NCI-H2171 (cell line): Measurements from ENCODE around the gene PI4KA.

Experiments used
- DNase-seq: peaks from one replicate; lab custom pipeline; 2025; lab: John Stamatoyannopoulos, UW

PI4KA gene

GRCh38 chr22:20881869-20882815 is 23.5 kb upstream of the PI4KA start:
- DNase-seq = no peak

DNA sequence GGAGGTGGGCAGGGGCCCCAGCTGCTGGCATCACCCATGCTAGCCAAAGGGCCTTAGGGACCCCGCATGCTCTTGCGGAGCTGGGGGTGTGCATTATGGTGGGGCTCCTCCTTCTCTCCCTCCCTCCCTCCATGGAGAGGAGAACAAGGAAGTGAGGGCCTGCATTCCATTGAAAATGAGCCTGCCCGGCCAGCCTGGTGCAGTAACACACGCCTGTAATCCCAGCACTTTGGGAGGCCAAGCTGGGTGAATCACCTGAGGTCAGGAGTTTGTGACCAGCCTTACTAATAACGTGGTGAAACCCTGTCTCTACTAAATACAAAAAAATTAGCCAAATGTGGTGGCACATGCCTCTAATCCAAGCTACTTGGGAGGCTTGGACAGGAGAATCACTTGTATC is 22.6 kb upstream of the PI4KA start:
- DNase-seq = no peak

- DNase-seq = no peak
Measured at GRCh38 chr22:20877715-20878114, 19.1 kb upstream of the PI4KA start.

DNA sequence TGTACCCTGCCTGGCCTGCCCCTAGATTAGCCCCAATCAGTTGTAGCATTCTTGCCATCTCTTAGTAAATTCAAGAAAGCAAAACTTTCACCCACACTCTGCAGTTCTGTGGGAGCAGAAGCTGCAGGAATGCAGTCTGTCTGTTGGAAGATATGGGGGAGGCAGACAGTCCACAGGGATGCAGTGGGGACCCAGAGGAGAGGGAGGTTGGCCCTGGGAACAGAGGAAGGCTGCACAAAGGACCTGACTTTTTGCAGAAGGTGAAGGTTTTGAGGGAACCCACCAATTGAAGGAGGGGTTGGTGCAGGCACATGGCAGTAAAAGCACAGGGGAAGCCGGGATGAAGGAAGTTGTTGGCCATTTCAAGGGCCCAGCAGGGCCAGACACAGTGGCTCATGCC is 16.7 kb upstream of the PI4KA start:
- DNase-seq = no peak

DNA sequence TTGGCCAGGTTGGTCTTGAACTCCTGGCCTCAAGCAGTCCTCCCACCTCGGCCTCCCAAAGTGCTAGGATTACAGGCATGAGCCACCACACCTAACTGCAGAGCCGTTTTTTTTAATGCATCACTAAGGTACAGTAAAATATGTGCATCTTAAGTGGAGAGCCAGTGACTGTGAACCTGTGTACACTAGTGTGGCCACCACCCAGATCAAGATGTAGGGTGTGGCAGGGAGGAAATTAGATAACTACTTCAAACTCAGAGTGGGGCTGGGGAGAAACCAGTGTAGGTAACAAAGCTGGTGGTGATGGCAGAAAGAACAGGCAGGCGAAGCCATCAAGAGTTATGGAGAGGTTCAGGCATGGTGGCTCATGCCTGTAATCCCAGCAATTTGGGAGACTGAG is 14.6 kb upstream of the PI4KA start:
- no peak for DNase-seq

DNA sequence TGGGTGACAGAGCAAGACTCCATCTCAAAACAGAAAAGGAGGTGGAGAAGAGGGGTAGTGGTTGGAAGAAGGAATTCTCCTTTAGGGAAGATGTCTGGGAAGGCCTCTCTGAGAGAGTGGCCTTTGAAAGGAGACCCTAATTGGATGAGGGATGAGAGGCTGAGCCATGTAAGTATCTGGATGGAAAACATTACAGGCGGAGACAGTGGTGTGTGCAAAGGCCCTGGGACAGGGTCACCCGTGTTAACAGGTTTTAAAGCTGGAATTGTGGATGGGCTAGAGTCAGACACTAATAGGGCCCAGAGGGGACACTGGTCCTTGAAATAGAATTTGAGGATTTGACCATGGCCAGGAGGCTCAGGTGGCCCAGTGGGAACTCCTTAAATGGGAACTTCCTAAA is 10.6 kb upstream of the PI4KA start:
- DNase-seq = no peak

DNA sequence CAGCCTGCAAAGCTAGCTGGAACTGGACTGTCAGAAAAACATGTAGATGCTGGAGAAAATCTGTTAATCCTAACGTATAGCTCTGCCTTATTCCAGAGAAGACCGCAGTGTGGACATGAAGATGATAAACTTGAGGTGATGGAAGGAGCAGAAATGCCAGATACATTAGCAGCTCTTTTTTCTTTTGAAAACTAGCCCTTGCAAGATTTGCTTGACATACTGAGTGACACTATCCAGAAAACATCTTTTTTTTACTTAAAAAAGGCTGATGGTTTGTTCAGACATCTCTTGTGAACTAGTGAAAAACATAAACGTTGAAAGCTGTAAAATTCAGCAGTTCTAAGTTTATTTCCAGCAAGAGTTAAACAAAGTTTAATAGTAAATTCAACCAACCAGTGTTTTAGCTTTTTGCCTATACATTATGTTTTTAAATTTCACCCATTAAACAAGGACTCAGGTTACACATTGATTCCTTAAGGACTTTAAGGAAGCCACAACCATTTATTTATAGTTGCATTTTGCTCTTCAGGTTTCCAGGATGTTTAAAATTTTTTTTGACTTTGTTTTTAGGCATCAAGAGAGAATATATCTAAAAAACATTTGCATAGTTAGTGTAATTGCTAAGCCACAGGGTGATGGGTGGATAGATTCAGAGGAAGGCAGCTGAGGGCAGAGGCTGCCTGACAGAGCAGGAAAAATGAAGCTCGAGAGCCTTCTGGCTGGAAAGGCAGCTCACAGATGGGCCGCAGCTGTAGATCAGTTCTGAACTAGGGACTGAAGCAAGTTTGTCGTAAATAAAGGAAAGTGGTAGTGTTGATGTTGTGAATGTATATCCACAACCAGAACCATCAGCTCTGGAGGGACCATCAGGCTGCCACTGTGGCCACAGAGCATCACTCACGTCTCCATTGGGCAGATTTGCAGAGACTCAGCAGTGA is 9.7 kb upstream of the PI4KA start:
- no peak for DNase-seq

DNA sequence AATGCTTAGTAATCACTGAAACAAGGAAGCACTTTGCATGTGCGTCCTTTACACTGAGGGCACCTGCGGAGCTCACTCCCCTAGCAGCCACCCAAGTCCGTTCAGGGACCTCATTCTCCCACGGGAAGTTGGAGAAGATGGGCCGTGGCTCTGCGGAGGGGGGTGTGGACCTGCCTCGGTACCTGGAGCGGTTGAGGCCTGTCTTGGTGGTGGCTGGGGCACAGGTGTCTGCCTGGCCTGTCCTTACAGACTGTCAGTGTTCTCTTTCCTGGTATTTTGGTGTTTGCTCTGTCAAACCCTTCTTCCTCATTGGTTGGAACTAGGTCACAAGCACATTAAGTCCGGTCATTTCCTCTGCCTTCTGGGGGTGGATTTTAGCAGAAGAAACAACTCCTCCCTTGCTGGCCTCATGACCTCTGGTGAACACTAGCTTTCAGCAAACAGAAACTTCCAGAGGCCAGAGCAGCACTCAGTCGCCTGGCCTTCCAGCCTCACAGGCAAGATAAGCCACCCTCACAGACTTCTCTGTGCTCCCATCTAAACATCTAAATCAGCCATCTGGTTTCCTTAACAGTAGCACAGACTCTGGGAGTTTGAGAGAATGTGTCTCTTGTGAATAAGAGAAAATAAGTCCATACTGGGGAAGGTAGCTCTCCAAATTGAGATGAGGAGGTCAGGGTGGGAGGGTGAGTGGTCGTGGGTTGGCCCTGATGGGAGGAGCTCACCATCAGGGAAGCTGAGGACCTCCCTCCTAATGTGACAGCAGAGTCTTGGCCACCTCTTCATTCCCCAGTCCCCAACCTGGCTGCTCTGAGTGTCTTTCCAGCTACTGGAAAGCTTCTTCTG is 8.8 kb upstream of the PI4KA start:
- DNase-seq = no peak

- no peak for DNase-seq
Measured at GRCh38 chr22:20866736-20867135, 8.1 kb upstream of the PI4KA start.

GRCh38 chr22:20865875-20866445 is 7.3 kb upstream of the PI4KA start:
- DNase-seq = peak; percentile 64

GRCh38 chr22:20865331-20865730 is 6.7 kb upstream of the PI4KA start:
- DNase-seq = no peak

- DNase-seq = no peak
Measured at GRCh38 chr22:20864186-20864908, 5.7 kb upstream of the PI4KA start.

DNA sequence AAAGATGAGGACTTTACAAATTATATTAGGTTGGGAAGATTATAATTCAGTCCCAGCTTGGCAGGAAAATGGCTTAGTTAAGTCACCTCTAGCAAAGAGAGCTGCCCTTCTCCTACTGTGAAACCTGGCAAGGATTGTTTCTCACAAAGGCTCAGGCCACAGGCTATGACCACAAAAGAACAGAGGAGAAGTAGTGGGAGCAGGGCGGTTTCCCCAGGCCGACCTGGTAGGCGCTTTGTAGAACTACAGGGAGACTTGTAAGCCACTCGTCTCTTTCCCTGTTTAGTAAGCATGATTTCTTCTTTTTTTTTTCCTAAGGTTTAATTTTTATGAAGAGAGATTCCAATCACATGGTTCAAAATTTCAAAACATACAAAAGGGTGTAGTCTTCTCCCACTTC is 4.8 kb upstream of the PI4KA start:
- DNase-seq = no peak

GRCh38 chr22:20862540-20862939 is 3.9 kb upstream of the PI4KA start:
- DNase-seq = no peak

DNA sequence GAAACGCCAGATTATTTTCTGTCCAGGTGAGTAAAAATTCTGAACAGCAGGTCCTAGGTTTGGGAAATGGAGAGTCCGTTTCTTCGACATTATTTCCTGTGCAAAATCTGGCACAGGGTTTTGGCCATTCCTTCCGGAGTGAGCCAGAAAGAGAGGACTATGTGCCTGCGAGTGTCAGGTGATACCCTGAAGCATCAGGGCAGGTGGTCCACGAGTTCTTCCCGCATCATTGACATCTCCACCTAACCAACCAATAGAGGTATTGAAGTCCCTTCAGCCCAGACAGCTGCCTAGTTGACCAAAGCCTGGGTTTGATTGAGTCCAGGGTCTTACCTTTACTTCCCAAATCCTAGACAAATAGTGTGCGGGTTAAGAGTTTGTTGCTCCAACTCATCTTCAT is 1.0 kb upstream of the PI4KA start:
- DNase-seq = no peak

DNA sequence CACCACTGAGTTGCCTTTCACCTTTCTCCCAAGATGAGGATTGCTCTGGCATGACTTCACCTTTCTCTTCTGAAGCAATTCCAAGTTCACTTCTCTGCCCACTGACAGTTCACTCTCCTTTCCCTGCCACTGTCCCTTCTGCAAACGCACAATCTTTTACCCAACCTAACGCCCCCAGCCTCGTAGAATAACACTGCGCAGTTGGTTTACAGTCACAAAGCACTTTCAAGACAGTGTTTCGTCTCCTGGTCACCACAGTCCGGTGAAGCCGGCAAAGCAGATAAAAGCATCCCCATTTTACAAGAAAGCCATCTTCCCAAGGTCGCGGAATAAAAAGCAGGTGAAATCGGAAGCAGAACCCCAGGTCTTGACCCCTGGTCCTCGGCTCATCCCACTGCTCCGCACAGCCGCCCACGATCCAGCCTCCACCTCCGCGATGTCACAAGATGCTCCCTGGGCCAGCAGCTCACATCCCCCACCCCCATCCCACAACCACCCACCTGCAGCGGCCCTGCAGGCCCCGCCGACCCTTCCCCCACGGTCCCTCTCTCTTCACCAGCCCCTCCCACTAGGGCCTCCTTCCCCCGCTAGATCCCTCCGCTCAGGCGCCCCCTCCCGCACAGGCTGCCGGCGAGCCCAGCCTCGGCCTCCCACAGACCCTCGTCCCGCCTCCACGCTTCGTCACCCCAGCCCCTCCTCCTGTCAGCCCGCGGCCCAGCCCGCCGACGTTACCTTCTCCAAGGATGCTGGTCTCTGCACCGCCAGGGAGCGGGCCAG is 585 bp downstream of the PI4KA start:
- peak; percentile 88 for DNase-seq

DNA sequence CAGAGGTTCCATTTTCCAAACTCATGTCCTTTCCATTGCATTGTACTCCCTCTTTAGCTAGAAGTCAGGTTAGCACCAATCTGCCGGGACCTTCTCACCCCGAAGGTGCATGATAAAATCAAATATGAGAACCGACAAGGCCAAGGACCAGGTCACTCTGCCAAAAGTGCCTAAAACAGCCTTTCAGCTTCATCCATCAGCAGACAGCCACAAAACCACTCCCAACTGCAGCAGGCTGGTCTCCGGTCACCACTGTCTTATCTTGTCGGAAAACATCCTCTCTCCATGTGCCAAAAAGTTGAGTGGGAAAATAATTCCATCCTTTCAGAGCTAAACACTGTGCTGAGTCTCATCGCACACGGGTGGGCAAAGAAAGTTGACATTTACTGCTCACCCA is 1.4 kb downstream of the PI4KA start:
- no peak for DNase-seq

- no peak for DNase-seq
Measured at GRCh38 chr22:20853236-20853660, 5.4 kb downstream of the PI4KA start.

DNA sequence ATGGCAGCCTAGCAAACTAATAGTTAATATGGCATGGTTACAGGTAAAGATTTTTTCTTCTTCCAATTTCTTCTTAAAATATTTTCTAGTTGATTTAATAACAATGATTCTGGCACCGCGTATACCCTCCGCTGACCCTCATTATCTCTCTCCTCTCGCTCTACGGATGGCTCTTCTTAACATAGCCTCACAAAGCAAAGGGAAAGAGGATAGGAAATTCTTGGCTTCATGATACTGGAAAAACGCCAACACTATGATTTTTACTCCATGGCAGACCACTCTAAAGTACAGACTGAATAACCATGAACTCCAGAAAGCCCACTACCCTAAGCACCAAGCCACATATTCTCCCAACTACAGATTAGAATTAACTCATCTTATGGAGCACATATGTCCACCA is 6.1 kb downstream of the PI4KA start:
- no peak for DNase-seq

DNA sequence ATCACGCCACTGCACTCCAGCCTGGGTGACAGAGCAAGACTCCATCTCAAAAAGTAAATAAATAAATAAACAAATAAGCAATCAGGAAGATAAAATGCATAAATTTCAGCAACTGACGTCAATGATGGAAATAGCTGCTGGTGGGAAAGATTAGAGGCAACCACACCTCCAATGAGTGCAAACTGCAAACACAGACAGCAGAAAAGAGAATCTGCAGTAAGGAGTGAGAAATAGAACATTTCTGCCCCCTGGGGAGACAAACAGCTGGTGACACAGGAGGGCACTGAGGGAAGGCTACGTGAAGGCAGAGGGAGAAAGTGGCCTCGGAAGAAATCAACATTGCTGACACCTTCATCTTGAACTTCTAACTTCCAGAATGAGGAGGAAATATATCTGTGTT is 6.5 kb downstream of the PI4KA start:
- peak; percentile 7 for DNase-seq
